Measurements from ENCODE around the gene SRRM5. TPM values are rescaled to one million over a fixed set of nuclear protein-coding genes. Genes with fewer than 3 reads are reported as not detected.

The SRRM5 gene
- total RNA-seq, 1 experiment from 2014 or later = 0.70 TPM

DNA sequence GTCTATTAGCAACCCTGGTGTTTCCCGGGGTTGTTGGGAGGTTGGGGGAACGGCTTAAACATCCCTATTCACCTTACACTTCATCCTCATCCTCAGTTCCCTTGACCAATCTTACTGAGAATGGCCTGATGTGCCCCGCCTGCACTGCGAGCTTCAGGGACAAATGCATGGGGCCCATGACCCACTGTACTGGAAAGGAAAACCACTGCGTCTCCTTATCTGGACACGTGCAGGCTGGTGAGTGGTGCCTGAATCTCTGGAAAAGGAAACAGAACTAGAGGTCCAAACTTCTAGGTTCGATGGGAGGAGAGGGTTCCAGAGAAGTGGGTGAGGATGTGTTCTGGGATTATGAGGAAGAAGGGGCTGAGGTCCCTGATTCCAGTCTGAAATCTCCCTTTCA is 30.4 kb upstream of the SRRM5 start:
- H2AFZ ChIP-seq (ENCODE audit: low read length) = no peak overlapping the region

More for the DNA sequence above, 30.4 kb upstream of the SRRM5 start:
- Histone ChIP-seq H3K79me1 (ENCODE audit: insufficient read depth, low read depth, low read length, poor library complexity, severe bottlenecking) (no peaks in the 10 kb centered on the region), H3K9me3 (ENCODE audit: control insufficient read depth, low read depth, low read length) (no peaks in the 10 kb centered on the region), H4K5ac (ENCODE audit: insufficient read length, low read depth, low read length) (no peak overlapping the region), H3K4ac (ENCODE audit: low read depth, low read length) (no peak overlapping the region), H2BK20ac (ENCODE audit: low read depth, low read length, poor library complexity, severe bottlenecking) (no peak overlapping the region), H4K91ac (ENCODE audit: insufficient read length, low read depth, low read length) (no peak overlapping the region), H4K8ac (replicated peaks; ENCODE audit: insufficient read length, low read depth, low read length) (no peak overlapping the region), H3K14ac (ENCODE audit: insufficient read depth, low read length) (no peak overlapping the region), H2BK120ac (ENCODE audit: low read depth, low read length, poor library complexity, severe bottlenecking) (no peak overlapping the region), H3K56ac (ENCODE audit: insufficient read length, low read depth, low read length) (no peak overlapping the region), H3K79me2 (ENCODE audit: insufficient read depth, low read length) (no peaks in the 10 kb centered on the region), H2BK15ac (ENCODE audit: low read depth, low read length) (no peak overlapping the region), H3K27me3 (ENCODE audit: insufficient read depth, low read length) (no peaks in the 10 kb centered on the region), H2BK12ac (ENCODE audit: insufficient read length, low read depth, low read length) (no peak overlapping the region), H3T11ph (ENCODE audit: low read length) (no peak overlapping the region), H3K27ac (ENCODE audit: insufficient read length, low read depth, low read length) (no peak overlapping the region), H2AK5ac (ENCODE audit: insufficient read length, low read length) (no peak overlapping the region), H3K9ac (ENCODE audit: extremely low read depth, insufficient read length, low read length) (peak overlapping the region; percentile 20), H4K20me1 (ENCODE audit: control insufficient read depth, insufficient read depth, insufficient read length) (no peaks in the 10 kb centered on the region), H3K4me1 (ENCODE audit: insufficient read depth, low read length) (no peaks in the 10 kb centered on the region), H3K4me2 (ENCODE audit: insufficient read depth, insufficient read length, low read length) (peak overlapping the region; percentile 86), H3K23me2 (ENCODE audit: insufficient read length, low read depth, low read length, poor library complexity, severe bottlenecking) (peaks cover 5% of the 10 kb centered on the region), H3K18ac (ENCODE audit: insufficient read length, low read depth, low read length) (no peak overlapping the region), H2BK5ac (ENCODE audit: insufficient read length, low read length) (no peak overlapping the region), H3K23ac (ENCODE audit: insufficient read length, low read depth, low read length) (no peak overlapping the region)
- H3K27me3 Mint-ChIP-seq (ENCODE audit: low read depth) = no peaks in the 10 kb centered on the region
- no peak overlapping the region for H3K27ac Mint-ChIP-seq
- no peak for TF ChIP-seq CTCF (conservative IDR thresholded peaks at IDR 0.05)
- H3K9me3 Mint-ChIP-seq = no peaks in the 10 kb centered on the region
- peaks cover 27 to 38% of the 10 kb centered on the region in 2 experiments for H3K4me1 Mint-ChIP-seq
- WGBS (ENCODE audit: extremely low coverage, insufficient read length, low lambda C conversion rate) = no CpG with 5 or more reads among the region's 7 CpGs
- peaks cover 4 to 17% (median 10%) of the 10 kb centered on the region in 3 experiments; a peak in 4 of 7 replicates for H3K36me3 Mint-ChIP-seq (ENCODE audit: insufficient read depth in 1 of 3, low read depth in 3 of 3)
- no peak for DNase-seq
- peak overlapping the region; percentile 86 to 92 for H3K4me3 Mint-ChIP-seq
